ENCODE measurements around the gene FOXQ1.

The FOXQ1 gene

DNA sequence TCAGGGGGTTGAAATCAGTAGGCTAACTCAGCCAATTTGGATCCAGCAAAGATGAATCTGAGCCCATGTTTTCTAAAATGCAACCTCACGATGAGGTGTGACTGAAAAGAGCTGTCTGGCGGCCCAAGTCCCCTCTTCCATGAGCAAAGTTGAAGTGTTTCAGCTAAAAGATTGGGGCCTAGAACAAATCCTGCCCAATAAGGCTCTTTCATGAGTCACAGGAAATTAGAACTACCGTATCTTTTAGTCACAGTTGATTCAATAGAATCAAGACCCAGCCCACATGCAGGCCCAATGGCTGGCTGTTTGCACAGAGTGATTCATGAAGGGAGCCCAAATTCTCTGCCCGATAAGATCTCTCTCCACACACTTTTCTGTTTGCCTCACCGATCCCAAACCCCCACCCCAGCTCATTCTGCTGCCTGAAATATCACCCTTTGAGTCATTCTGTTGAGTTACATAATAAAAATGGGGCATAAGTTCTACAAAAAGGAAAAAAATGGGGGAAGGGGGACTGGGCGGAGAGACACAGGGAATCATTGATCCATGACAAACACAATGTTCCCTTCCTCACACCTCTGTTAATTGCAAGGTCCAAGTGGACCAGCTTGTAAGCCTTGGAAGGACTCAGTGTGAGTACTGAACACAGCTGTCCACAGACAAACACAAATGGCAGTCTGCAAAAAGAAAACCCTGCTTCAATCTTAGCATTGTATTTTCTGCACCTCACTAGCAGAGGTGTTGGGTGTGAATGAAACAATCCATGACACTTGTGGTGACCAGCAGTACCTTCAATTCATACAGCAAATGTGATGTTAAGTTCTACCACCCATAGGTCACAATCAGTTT, 13.8 kb downstream of the FOXQ1 start:
- DNase-seq (no peak), ATAC-seq (no peak)
- peaks cover 8 to 20% of the 10 kb centered on the region in 2 donors for H3K9me3 Mint-ChIP-seq
- H3K4me3 Mint-ChIP-seq: no peak overlapping the region
- H3K4me1 Mint-ChIP-seq: no peaks in the 10 kb centered on the region
- H3K27ac Mint-ChIP-seq: no peak overlapping the region
- peaks cover 82% of the 10 kb centered on the region for H3K27me3 Mint-ChIP-seq

DNA sequence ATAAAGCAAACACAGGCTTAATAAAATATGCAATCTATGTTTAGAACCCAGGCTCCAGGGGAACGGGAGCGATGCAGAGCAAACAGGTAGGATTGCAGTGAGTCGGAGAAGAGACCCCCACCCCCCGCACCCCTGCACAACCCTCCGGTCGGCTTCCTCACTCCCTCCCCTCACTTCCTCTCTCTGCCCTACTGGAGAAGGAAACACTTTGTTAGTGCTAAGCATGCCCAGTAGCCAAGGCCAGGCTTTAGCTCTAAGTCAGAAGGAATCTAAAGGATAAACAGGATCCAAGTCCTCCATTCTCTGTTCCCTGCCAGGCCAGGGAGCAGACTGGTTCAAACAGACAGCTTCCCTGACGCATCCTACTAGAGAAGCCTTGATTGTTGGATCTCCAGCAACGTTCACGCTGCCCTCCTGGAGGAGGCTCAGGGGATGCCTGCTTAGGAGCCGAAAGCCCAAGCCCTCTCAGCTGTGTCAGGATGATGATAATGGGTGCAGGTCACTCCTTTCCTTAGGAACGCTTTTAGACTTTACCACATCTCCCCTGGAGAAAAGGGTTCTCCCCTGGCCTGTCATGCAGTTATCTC, 14.7 kb downstream of the FOXQ1 start:
- Mint-ChIP-seq H3K27ac (no peak overlapping the region), H3K4me3 (no peak overlapping the region), H3K27me3 (peaks cover 78% of the 10 kb centered on the region), H3K4me1 (no peaks in the 10 kb centered on the region), H3K9me3 (peaks cover 9 to 25% of the 10 kb centered on the region in 2 donors)
- ATAC-seq: no peak
- DNase-seq: no peak

DNA sequence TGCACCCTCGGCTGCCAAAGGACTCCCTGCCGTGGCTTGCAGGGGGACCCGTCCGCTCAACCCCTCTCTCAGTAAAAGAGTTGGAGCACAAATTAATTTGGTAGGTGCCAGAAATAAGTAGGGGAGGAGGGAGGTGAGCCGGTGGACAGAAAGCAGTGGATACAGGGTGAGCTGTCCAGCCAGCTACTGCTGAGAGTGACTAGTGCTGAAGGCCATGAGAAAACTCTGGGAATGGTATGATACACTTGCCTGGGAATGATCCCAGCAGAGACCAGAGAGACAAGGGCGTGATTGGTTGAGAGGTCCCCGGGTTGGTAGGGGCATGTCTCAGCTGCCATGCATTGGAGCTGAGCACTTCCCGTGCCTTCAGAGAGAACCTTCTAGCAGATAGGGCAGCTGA, 15.7 kb downstream of the FOXQ1 start:
- peaks cover 72% of the 10 kb centered on the region for H3K27me3 Mint-ChIP-seq
- no peak for DNase-seq
- no peak for ATAC-seq
- no peak overlapping the region for H3K27ac Mint-ChIP-seq
- peaks cover 9 to 25% of the 10 kb centered on the region in 2 donors for H3K9me3 Mint-ChIP-seq
- H3K4me3 Mint-ChIP-seq: no peak overlapping the region
- no peaks in the 10 kb centered on the region for H3K4me1 Mint-ChIP-seq

GRCh38 chr6:1328129-1328800, 16.4 kb downstream of the FOXQ1 start:
- ATAC-seq (no peak), DNase-seq (no peak)
- H3K27me3 Mint-ChIP-seq: peaks cover 74% of the 10 kb centered on the region
- no peaks in the 10 kb centered on the region for H3K4me1 Mint-ChIP-seq
- H3K4me3 Mint-ChIP-seq: no peak overlapping the region
- no peak overlapping the region for H3K27ac Mint-ChIP-seq
- peaks cover 9 to 25% of the 10 kb centered on the region in 2 donors for H3K9me3 Mint-ChIP-seq

- no peaks in the 10 kb centered on the region for H3K4me1 Mint-ChIP-seq
- H3K9me3 Mint-ChIP-seq: peaks cover 9 to 25% of the 10 kb centered on the region in 2 donors
- ATAC-seq: no peak
- H3K27me3 Mint-ChIP-seq: peaks cover 75% of the 10 kb centered on the region
- H3K27ac Mint-ChIP-seq: no peak overlapping the region
- H3K4me3 Mint-ChIP-seq: no peak overlapping the region
- DNase-seq: no peak
These were observed 17.8 kb downstream of the FOXQ1 start for GRCh38 chr6:1329708-1330107.

DNA sequence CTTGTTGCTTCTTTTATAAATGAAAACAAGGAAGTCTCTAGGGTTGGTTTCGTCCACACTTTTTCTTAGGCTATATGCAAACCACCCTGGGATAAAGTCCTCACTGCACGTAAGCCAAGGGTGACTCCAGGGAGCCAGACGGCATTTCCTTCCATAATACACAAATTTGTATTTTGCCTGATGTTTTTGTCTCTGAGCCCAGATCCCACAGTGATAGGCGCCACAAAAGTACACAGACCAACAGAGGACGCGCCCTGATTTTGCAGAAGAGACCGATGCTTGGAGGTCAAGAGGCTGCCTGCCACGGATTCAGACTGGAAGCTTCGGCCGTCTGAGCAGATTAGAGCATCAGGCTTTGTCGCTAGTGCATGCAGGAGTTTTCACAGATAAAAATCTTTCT, 22.8 kb downstream of the FOXQ1 start:
- ATAC-seq: no peak
- Mint-ChIP-seq H3K27ac (no peak overlapping the region), H3K27me3 (peaks cover 37% of the 10 kb centered on the region)

DNA sequence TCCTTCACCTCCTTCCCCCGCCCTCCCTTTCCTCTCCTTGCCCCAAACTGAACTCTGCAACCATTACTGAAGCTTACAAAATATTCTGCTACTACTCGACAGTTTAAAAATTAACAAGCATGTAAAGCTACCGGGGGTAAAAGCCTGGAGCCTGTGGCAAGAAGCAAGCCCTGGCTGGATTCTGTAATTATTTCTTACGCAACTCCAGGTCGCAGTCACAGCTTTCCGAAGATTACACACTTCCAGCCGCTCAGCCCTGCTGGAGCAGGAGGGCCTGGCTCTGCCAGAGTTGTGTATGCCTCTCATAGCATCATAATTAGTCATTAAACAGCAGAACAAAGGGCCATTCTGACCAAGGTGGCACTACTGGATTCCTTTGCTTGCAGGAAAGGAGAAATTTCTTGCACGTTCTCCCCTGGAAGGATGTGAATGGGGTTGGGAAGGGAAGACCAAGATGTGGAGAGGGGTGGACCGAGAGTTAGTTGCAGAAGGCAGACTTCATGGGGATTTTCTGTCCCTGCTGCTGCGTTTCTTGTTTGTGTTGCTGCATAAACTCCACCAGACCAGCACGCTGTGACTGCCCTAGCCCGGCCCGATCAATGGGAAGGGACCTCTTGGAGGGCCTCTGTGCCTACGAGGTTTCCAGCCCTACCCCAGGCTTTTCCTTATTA, 23.6 kb downstream of the FOXQ1 start:
- Mint-ChIP-seq H3K27ac (no peak overlapping the region), H3K4me3 (no peak overlapping the region), H3K27me3 (peaks cover 36% of the 10 kb centered on the region), H3K4me1 (no peaks in the 10 kb centered on the region), H3K9me3 (peaks cover 3 to 7% of the 10 kb centered on the region in 2 donors)
- DNase-seq (no peak), ATAC-seq (no peak)

More for the DNA sequence above, 22.8 kb downstream of the FOXQ1 start:
- H3K4me1 Mint-ChIP-seq: no peaks in the 10 kb centered on the region
- no peak for DNase-seq
- H3K4me3 Mint-ChIP-seq: no peak overlapping the region
- peaks cover 9 to 15% of the 10 kb centered on the region in 2 donors for H3K9me3 Mint-ChIP-seq

- peak; percentile 56 for ATAC-seq
- DNase-seq: no peak
- no peaks in the 10 kb centered on the region for H3K9me3 Mint-ChIP-seq
- H3K4me1 Mint-ChIP-seq: no peaks in the 10 kb centered on the region
- H3K4me3 Mint-ChIP-seq: no peak overlapping the region
- H3K27me3 Mint-ChIP-seq: peaks cover 38% of the 10 kb centered on the region
- H3K27ac Mint-ChIP-seq: no peak overlapping the region
These were observed 24.4 kb downstream of the FOXQ1 start for GRCh38 chr6:1336246-1336843.

GRCh38 chr6:1337791-1338190, 25.9 kb downstream of the FOXQ1 start:
- H3K27me3 Mint-ChIP-seq: peaks cover 44% of the 10 kb centered on the region
- H3K27ac Mint-ChIP-seq: no peak overlapping the region
- H3K4me3 Mint-ChIP-seq: no peak overlapping the region
- no peak for ATAC-seq
- H3K9me3 Mint-ChIP-seq: no peaks in the 10 kb centered on the region
- no peak for DNase-seq
- H3K4me1 Mint-ChIP-seq: no peaks in the 10 kb centered on the region

DNA sequence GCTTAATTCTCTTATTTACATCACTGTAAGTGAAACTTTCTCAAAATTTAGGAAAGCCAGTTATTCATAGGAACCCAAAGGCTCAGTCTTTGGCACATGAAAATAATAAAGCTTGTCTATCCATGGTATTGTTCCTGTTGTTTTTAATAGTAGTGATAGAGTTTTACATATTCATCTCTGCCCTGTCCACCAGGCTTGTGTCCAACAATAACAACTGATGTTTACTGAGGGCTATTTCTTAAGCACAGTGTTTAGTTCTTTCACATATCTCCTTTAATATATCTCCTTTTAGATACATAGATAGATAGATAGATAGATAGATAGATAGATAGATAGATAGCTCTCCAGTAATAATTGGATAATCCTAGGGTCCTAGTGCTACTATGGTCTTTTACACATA, 34.2 kb downstream of the FOXQ1 start:
- no peak for ATAC-seq
- DNase-seq: no peak
- peaks cover 28 to 29% of the 10 kb centered on the region in 2 donors for H3K9me3 Mint-ChIP-seq
- no peak overlapping the region for H3K4me3 Mint-ChIP-seq
- no peak overlapping the region for H3K27ac Mint-ChIP-seq
- peaks cover 62% of the 10 kb centered on the region for H3K27me3 Mint-ChIP-seq
- no peaks in the 10 kb centered on the region for H3K4me1 Mint-ChIP-seq

DNA sequence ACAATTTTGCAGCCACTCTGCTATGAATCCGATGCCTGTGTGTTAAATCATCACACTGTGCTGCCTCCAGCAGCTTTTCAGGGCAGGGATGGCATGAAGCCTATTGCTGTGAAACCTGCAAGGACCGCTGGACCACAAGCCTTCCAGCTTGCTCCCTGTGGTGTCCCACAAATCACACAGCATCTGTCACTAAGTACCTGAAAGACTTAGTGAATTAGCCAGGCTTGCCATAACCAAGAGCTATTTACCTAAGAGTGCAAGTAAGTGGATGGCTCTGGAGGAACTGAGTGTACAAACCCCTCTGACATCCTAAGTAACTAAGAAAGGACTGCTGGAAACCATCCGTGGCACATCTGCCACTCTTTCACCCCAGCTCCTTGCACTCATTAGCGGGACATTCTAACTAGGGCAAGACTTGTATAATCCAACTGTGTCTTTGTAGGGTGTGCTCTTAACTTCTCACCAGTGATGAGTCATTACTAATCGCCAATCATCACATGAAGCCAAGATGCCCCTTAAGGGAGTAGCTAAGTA, 34.7 kb downstream of the FOXQ1 start:
- peaks cover 60% of the 10 kb centered on the region for H3K27me3 Mint-ChIP-seq
- H3K27ac Mint-ChIP-seq: no peak overlapping the region
- no peaks in the 10 kb centered on the region for H3K4me1 Mint-ChIP-seq
- no peak overlapping the region for H3K4me3 Mint-ChIP-seq
- no peak for DNase-seq
- no peak for ATAC-seq
- H3K9me3 Mint-ChIP-seq: peaks cover 33 to 35% of the 10 kb centered on the region in 2 donors

DNA sequence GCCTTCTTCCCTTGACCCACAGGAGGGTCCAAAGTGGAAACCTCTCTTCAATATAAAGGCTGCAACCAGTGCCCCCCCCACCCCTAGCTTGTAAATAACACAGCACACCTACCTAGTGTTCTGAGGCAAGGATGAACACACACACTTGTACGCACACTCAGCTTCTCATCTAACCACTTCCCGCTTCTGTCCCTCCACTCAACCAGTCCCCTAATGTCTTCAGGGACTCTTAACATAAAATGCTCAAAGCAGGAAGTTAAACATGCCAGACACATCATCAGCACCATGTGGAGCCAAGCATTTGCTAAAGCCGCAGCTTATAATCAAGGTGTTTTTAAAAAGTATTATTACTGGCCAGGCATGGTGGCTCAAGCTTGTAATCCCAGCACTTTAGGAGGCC, 35.3 kb downstream of the FOXQ1 start:
- Mint-ChIP-seq H3K4me1 (no peaks in the 10 kb centered on the region), H3K4me3 (no peak overlapping the region), H3K27ac (no peak overlapping the region), H3K27me3 (peaks cover 60% of the 10 kb centered on the region), H3K9me3 (peaks cover 38 to 40% of the 10 kb centered on the region in 2 donors)
- DNase-seq (no peak), ATAC-seq (no peak)

- DNase-seq: no peak
- H3K4me1 Mint-ChIP-seq: no peaks in the 10 kb centered on the region
These were observed 36.8 kb downstream of the FOXQ1 start for GRCh38 chr6:1348675-1349074.

GRCh38 chr6:1349655-1350054, 37.8 kb downstream of the FOXQ1 start:
- Mint-ChIP-seq H3K27ac (no peak overlapping the region), H3K4me3 (no peak overlapping the region), H3K27me3 (peaks cover 75% of the 10 kb centered on the region), H3K9me3 (peaks cover 31 to 38% of the 10 kb centered on the region in 2 donors), H3K4me1 (no peaks in the 10 kb centered on the region)
- DNase-seq: no peak
- ATAC-seq: no peak

More at GRCh38 chr6:1348675-1349074, 36.8 kb downstream of the FOXQ1 start:
- no peak overlapping the region for H3K27ac Mint-ChIP-seq
- peaks cover 40 to 47% of the 10 kb centered on the region in 2 donors for H3K9me3 Mint-ChIP-seq
- ATAC-seq: no peak
- H3K27me3 Mint-ChIP-seq: peaks cover 68% of the 10 kb centered on the region
- H3K4me3 Mint-ChIP-seq: no peak overlapping the region
